Psoas muscle (tissue), 8 donors: ENCODE measurements around the gene SPINK14. TPM values are rescaled to one million over a fixed set of nuclear protein-coding genes. Genes with fewer than 3 reads are reported as not detected.

ENCODE experiments used
- ATAC-seq, 4 donors: fragments of 200-7000 bp; cut with Tn5 transposase; one replicate each; pipeline ENCODE4 v1.9.1; 2020; ENCODE audit warnings: moderate library complexity in 3 of 4, mild to moderate bottlenecking in 2 of 4
- DNase-seq, 2 donors: peaks; one replicate each; pipeline ENCODE4 v3.0.0-alpha.2; 2020
- H3K27ac ChIP-seq: fragments of 200-600 bp; one replicate; pipeline ENCODE4 v1.8.0; 2022
- H3K27me3 ChIP-seq, 3 donors: fragments of 200-600 bp in 1 of 3; one replicate each; pipeline versions ENCODE4 v1.6.1 to v1.8.0; 2013 to 2022; ENCODE audit warnings: low read length in 2 of 3, mild to moderate bottlenecking in 2 of 3, moderate library complexity in 1 of 3; ENCODE audit not compliant: insufficient read depth in 3 of 3
- H3K36me3 ChIP-seq, 2 donors: fragments of 200-600 bp in 1 of 2; one replicate each; pipeline versions ENCODE4 v1.6.1 to v1.8.0; 2013 to 2022; ENCODE audit warnings: low read depth in 1 of 2, mild to moderate bottlenecking in 1 of 2, moderate library complexity in 1 of 2; ENCODE audit not compliant: insufficient read depth in 1 of 2
- H3K4me1 ChIP-seq: fragments of 200-600 bp; one replicate; pipeline ENCODE4 v1.8.0; 2022
- H3K4me3 ChIP-seq: fragments of 200-600 bp; one replicate; pipeline ENCODE4 v1.8.0; 2022; ENCODE audit warnings: mild to moderate bottlenecking
- H3K9me3 ChIP-seq: fragments of 200-600 bp; one replicate; pipeline ENCODE4 v1.8.0; 2022
- CTCF ChIP-seq: fragments of 200-600 bp; IDR thresholded peaks from one replicate; pipeline ENCODE4 v1.8.0; 2022; ENCODE audit warnings: antibody characterized with exemption
- WGBS, 3 donors: extraction: QIAGEN DNeasy Blood & Tissue Kit; methylation state at CpG; one replicate each; pipeline versions ENCODE4 v1.1.6 to v1.1.7; 2013; 5-methylcytosine and 5-hydroxymethylcytosine counted together
- intact Hi-C, 2 donors: fragments of 100-400 bp; cut with DNase I; formaldehyde crosslinking; loops; one replicate each; pipeline versions ENCODE4 v1.11.0 to v1.14.2; 2022
- polyA plus RNA-seq, 3 donors: library from polyadenylated mRNA; stranded (reverse); fragments of 200-250 nt; gene quantifications; one replicate each; pipeline ENCODE4 v1.2.3, GENCODE V29; 2013
- total RNA-seq, 4 donors: library from RNA; stranded (reverse); fragmentation: NEBNext Ultra II Directional in 2 of 4; extraction: Animal tissue kit (Norgen Biotek cat#: 25700) in 2 of 4; gene quantifications; one replicate each; pipeline versions ENCODE4 v1.2.1 to v1.2.4, GENCODE V29; 2021 to 2023
- donor health status: healthy with polysubstance abuse.
- donor health status: DM: no; HTN: no; CAD: no; lungs with moderate emphysema.
- donor health status: Bipolar disorder and iron deficiency.
- donor health status: healthy.
- donor health status: DM: yes; HTN: yes; CAD: no.
- donor health status: DM: no; HTN: no; CAD: no.
- donor health status: DM: no; HTN: no; CAD: no.
- donor health status: DM: yes; HTN: yes; CAD: no.

The SPINK14 gene
- total and polyA plus RNA-seq, 7 donors, result not detected

GRCh38 chr5:148193202-148193601 lies 24.9 kb downstream of the SPINK14 start:
- H3K36me3 ChIP-seq, result no peaks in the 10 kb centered on the region
- DNase-seq (no peak), ATAC-seq (no peak)
- H3K27me3 ChIP-seq, result no peaks in the 10 kb centered on the region
- WGBS, 3 donors, result 31 to 47% (median 32%) methylated on average over 1 of the region's 1 CpG
- no peak overlapping the region for H3K4me3 ChIP-seq
- H3K27ac ChIP-seq, result no peak overlapping the region
- H3K4me1 ChIP-seq, result no peaks in the 10 kb centered on the region
- H3K9me3 ChIP-seq, result no peaks in the 10 kb centered on the region
- intact Hi-C loops, result no loop called here
- no peak for TF ChIP-seq CTCF

GRCh38 chr5:148201151-148201550 lies 32.8 kb downstream of the SPINK14 start:
- no peak overlapping the region for H3K27ac ChIP-seq
- H3K9me3 ChIP-seq, result no peaks in the 10 kb centered on the region
- no peaks in the 10 kb centered on the region for H3K36me3 ChIP-seq
- ATAC-seq, result no peak
- WGBS, 3 donors, result 70 to 82% (median 79%) methylated on average over 2 of the region's 2 CpGs
- H3K4me1 ChIP-seq, result no peaks in the 10 kb centered on the region
- no peak for TF ChIP-seq CTCF
- intact Hi-C loops, result no loop called here
- H3K27me3 ChIP-seq, result no peaks in the 10 kb centered on the region
- DNase-seq, result no peak
- no peak overlapping the region for H3K4me3 ChIP-seq

- Histone ChIP-seq H3K9me3 (no peaks in the 10 kb centered on the region), H3K27me3 (no peaks in the 10 kb centered on the region), H3K27ac (no peak within 1 kb of the TSS), H3K4me3 (no peak within 1 kb of the TSS), H3K4me1 (no peaks in the 10 kb centered on the region), H3K36me3 (no peaks in the 10 kb centered on the region)
- 89 to 93% (median 90%) methylated on average over 2 of the region's 2 CpGs for whole genome bisulfite sequencing, 3 donors
- intact Hi-C loops, result no loop called here
- no peak for ATAC-seq
- DNase-seq, result no peak
- no peak for TF ChIP-seq CTCF
These were observed 34.3 kb downstream of the SPINK14 start, which contains the start of gene SPINK6 for GRCh38 chr5:148202531-148203203. SPINK6 (plus strand) TSS chr5:148203042; CDS start chr5:148203097, 55 bp downstream.

GRCh38 chr5:148205044-148205806 lies 36.9 kb downstream of the SPINK14 start:
- no peaks in the 10 kb centered on the region for H3K4me1 ChIP-seq
- no peaks in the 10 kb centered on the region for H3K36me3 ChIP-seq
- no peak for TF ChIP-seq CTCF
- DNase-seq, result no peak
- H3K27me3 ChIP-seq, result no peaks in the 10 kb centered on the region
- H3K9me3 ChIP-seq, result no peaks in the 10 kb centered on the region
- no peak overlapping the region for H3K4me3 ChIP-seq
- ATAC-seq, result no peak
- no peak overlapping the region for H3K27ac ChIP-seq
- intact Hi-C loops, result no loop called here
- 52 to 59% (median 57%) methylated on average over 4 of the region's 4 CpGs for WGBS, 3 donors
